Vagina (tissue), 2 donors: ENCODE data around the gene SMCO1. TPM values are rescaled to one million over a fixed set of nuclear protein-coding genes. Genes with fewer than 3 reads are reported as not detected.

Experiments used
- DNase-seq, 2 donors: peaks; one replicate each; pipeline ENCODE4 v3.0.0-alpha.2; 2017; ENCODE audit errors: extremely low spot score in 2 of 2
- H3K27ac ChIP-seq: fragments of 200-600 bp; sonication (generic); one replicate; pipeline ENCODE4 v1.5.1; 2019
- H3K27me3 ChIP-seq: fragments of 200-600 bp; sonication (generic); one replicate; pipeline ENCODE4 v1.5.1; 2019
- H3K36me3 ChIP-seq, 2 donors: fragments of 200-600 bp; sonication (generic); one replicate each; pipeline ENCODE4 v1.5.1; 2017 to 2019
- H3K4me1 ChIP-seq: fragments of 200-600 bp; sonication (generic); one replicate; pipeline ENCODE4 v1.5.1; 2019
- H3K4me3 ChIP-seq, 2 donors: fragments of 200-600 bp; sonication (generic); 1 replicate in 1 of 2; 2 replicates in 1 of 2; pipeline ENCODE4 v1.5.1; 2016 to 2019
- H3K9me3 ChIP-seq: fragments of 200-600 bp; sonication (generic); one replicate; pipeline ENCODE4 v1.5.1; 2019
- CTCF ChIP-seq, 3 experiments: fragments of 450-650 bp in 2 of 3; fragments of 200-600 bp in 1 of 3; sonication (generic) in 1 of 3; IDR thresholded peaks; one replicate each; pipeline ENCODE4 v1.5.1; 2017 to 2019; ENCODE audit warnings: antibody characterized with exemption in 3 of 3, mild to moderate bottlenecking in 2 of 3, moderate library complexity in 2 of 3
- POLR2A ChIP-seq, 2 donors: fragments of 450-650 bp; IDR thresholded peaks; one replicate each; pipeline ENCODE4 v1.6.1; 2017; ENCODE audit warnings: antibody characterized with exemption in 2 of 2, mild to moderate bottlenecking in 2 of 2, moderate library complexity in 2 of 2
- POLR2AphosphoS5 ChIP-seq, 2 donors: sonication (generic); formaldehyde crosslinking; IDR thresholded peaks; one replicate each; pipeline ENCODE4 v1.9.0; 2017; ENCODE audit warnings: antibody characterized with exemption in 2 of 2, mild to moderate bottlenecking in 2 of 2, low read depth in 1 of 2; ENCODE audit not compliant: insufficient read depth in 1 of 2
- intact Hi-C: fragments of 100-400 bp; cut with DNase I; formaldehyde crosslinking; loops from one replicate; pipeline ENCODE4 v1.15.1; 2023
- total RNA-seq: library from RNA; depleted of rRNA; stranded (reverse); fragments of >200 nt; gene quantifications from one replicate; pipeline ENCODE4 v1.2.3, GENCODE V29; 2016

SMCO1 gene
- total RNA-seq, 1 donor from 2014 or later: not detected

GRCh38 chr3:196547067-196547466 lies 31.9 kb upstream of the SMCO1 start:
- TF ChIP-seq POLR2A (IDR thresholded peaks at IDR 0.05): no peak
- TF ChIP-seq POLR2AphosphoS5 (IDR thresholded peaks at IDR 0.05; ENCODE audit: insufficient read depth in 1 of 2, low read depth in 1 of 2): no peak
- TF ChIP-seq CTCF (IDR thresholded peaks at IDR 0.05): no peak
- Histone ChIP-seq H3K27ac (no peak overlapping the region), H3K9me3 (no peaks in the 10 kb centered on the region), H3K36me3 (no peaks in the 10 kb centered on the region), H3K27me3 (no peaks in the 10 kb centered on the region), H3K4me1 (no peaks in the 10 kb centered on the region), H3K4me3 (no peak overlapping the region)
- intact Hi-C loops: loop anchor here (10.0 kb wide), 1 partner anchor 758 kb away; no protein-coding TSS in a partner anchor
- no peak for DNase-seq

- H3K4me1 ChIP-seq: no peaks in the 10 kb centered on the region
- TF ChIP-seq POLR2A (IDR thresholded peaks at IDR 0.05) (no peak), CTCF (IDR thresholded peaks at IDR 0.05) (no peak)
Measured at GRCh38 chr3:196546537-196546936, 31.4 kb upstream of the SMCO1 start.

GRCh38 chr3:196544491-196544992 lies 29.4 kb upstream of the SMCO1 start:
- DNase-seq: no peak
- H3K4me1 ChIP-seq: no peaks in the 10 kb centered on the region
- H3K27ac ChIP-seq: no peak overlapping the region
- H3K36me3 ChIP-seq: no peaks in the 10 kb centered on the region
- no peaks in the 10 kb centered on the region for H3K9me3 ChIP-seq
- no peak overlapping the region for H3K4me3 ChIP-seq
- no peaks in the 10 kb centered on the region for H3K27me3 ChIP-seq
- intact Hi-C loops: loop anchor here (10.0 kb wide), 1 partner anchor 760 kb away; no protein-coding TSS in a partner anchor
- TF ChIP-seq POLR2A (IDR thresholded peaks at IDR 0.05): no peak
- no peak for TF ChIP-seq CTCF (IDR thresholded peaks at IDR 0.05)
- no peak for TF ChIP-seq POLR2AphosphoS5 (IDR thresholded peaks at IDR 0.05; ENCODE audit: insufficient read depth in 1 of 2, low read depth in 1 of 2)

More at GRCh38 chr3:196546537-196546936, 31.4 kb upstream of the SMCO1 start:
- H3K9me3 ChIP-seq: no peaks in the 10 kb centered on the region
- H3K27me3 ChIP-seq: no peaks in the 10 kb centered on the region
- no peak for DNase-seq
- no peak overlapping the region for H3K4me3 ChIP-seq
- intact Hi-C loops: loop anchor here (10.0 kb wide), 1 partner anchor 758 kb away; no protein-coding TSS in a partner anchor
- no peak overlapping the region for H3K27ac ChIP-seq
- no peaks in the 10 kb centered on the region for H3K36me3 ChIP-seq

GRCh38 chr3:196541684-196542445 lies 26.7 kb upstream of the SMCO1 start:
- H3K27ac ChIP-seq: no peak overlapping the region
- H3K4me1 ChIP-seq: no peaks in the 10 kb centered on the region
- no peaks in the 10 kb centered on the region for H3K27me3 ChIP-seq
- H3K36me3 ChIP-seq: no peaks in the 10 kb centered on the region
- H3K9me3 ChIP-seq: no peaks in the 10 kb centered on the region
- no peak for TF ChIP-seq CTCF (IDR thresholded peaks at IDR 0.05)
- no peak for TF ChIP-seq POLR2A (IDR thresholded peaks at IDR 0.05)
- TF ChIP-seq POLR2AphosphoS5 (IDR thresholded peaks at IDR 0.05; ENCODE audit: insufficient read depth in 1 of 2, low read depth in 1 of 2): no peak
- no peak for DNase-seq
- no peak overlapping the region for H3K4me3 ChIP-seq
- intact Hi-C loops: loop anchor here (10.0 kb wide), 1 partner anchor 763 kb away; no protein-coding TSS in a partner anchor
